ENCODE results near the gene SHROOM3.

Gene SHROOM3

GRCh38 chr4:76539979-76540378 lies 105.0 kb downstream of the SHROOM3 start:
- no peak for DNase-seq (ENCODE audit: low spot score)
- TF ChIP-seq, protein P1, sequence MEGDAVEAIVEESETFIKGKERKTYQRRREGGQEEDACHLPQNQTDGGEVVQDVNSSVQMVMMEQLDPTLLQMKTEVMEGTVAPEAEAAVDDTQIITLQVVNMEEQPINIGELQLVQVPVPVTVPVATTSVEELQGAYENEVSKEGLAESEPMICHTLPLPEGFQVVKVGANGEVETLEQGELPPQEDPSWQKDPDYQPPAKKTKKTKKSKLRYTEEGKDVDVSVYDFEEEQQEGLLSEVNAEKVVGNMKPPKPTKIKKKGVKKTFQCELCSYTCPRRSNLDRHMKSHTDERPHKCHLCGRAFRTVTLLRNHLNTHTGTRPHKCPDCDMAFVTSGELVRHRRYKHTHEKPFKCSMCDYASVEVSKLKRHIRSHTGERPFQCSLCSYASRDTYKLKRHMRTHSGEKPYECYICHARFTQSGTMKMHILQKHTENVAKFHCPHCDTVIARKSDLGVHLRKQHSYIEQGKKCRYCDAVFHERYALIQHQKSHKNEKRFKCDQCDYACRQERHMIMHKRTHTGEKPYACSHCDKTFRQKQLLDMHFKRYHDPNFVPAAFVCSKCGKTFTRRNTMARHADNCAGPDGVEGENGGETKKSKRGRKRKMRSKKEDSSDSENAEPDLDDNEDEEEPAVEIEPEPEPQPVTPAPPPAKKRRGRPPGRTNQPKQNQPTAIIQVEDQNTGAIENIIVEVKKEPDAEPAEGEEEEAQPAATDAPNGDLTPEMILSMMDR (IDR thresholded peaks at IDR 0.05; ENCODE audit: extremely low read depth, missing control alignments) = no peak

GRCh38 chr4:76540486-76540885 lies 105.5 kb downstream of the SHROOM3 start:
- TF ChIP-seq, protein P1 (IDR thresholded peaks at IDR 0.05; ENCODE audit: extremely low read depth, missing control alignments) = no peak
- no peak for DNase-seq (ENCODE audit: low spot score)

DNA sequence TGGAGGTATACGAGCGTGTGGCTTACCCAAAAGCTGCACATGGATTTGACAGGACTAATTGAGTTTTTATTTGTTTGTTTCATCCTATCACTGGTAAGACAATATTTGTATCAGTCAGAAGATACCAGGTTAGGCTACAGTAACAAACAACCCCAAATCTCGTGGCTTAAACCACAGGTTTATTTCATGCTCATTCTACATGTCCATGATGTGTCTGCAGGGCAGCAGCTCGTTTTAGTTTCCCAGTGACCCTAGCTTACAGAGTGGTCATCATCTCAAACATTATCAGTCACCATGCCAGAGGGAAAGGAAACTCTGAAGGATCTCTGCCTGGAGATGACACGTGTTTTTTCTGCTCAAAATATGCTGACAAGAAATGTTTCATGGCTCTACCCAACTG lies 108.3 kb downstream of the SHROOM3 start:
- TF ChIP-seq, protein P1 (IDR thresholded peaks at IDR 0.05; ENCODE audit: extremely low read depth, missing control alignments) = no peak
- no peak for DNase-seq (ENCODE audit: low spot score)

GRCh38 chr4:76544725-76545124 lies 109.7 kb downstream of the SHROOM3 start:
- DNase-seq (ENCODE audit: low spot score) = no peak
- TF ChIP-seq, protein P1 (IDR thresholded peaks at IDR 0.05; ENCODE audit: extremely low read depth, missing control alignments) = no peak

DNA sequence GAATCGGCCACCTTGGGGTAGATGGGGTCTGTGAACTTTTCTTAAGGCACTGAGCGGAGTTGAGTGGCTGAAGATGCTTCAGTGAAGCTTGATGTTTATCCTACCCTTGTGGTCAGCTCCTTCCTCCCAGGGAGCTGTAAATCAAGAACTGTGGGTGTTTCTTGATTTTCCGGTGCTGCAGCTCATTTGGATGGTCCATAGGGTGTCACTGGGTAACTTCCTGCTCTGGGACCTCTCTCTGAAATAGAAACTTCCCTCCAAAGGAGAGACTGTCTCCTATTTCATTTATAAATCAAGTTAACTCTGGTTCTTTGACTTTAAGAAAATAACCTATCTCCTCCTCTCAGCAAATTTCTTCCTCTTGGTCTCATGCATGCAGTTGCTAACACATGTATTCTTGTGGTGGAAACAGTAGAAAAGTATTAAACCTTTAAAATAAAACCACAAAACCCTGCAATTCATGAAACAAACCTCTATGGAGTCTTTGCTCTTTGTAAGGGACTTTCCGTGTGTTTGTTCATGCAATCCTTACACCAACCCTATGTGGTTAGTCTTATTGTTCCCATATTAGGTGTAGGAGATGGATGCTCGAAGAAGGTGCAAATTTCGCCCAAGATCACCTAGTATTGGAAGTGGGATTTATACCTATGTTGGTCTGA lies 110.3 kb downstream of the SHROOM3 start:
- no peak for DNase-seq (ENCODE audit: low spot score)
- TF ChIP-seq, protein P1 (IDR thresholded peaks at IDR 0.05; ENCODE audit: extremely low read depth, missing control alignments) = no peak

DNA sequence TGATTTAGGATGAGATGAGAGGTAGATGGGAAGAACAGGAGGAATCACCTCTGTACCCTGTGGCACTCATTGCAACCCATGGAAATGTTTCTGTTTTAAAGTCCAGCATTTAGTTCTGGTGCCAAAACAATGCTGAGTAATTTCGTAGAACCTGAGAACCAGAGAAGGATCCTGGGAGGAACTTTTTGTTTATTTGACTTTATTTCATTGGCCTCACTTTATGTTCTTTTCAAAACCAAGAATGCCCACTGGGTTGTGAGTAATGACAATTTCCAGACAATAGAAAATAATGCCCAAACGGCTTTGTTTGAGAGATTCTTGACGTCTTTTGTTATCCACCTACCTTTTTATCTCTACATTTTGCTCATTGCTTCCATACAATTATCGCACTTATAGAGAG lies 111.3 kb downstream of the SHROOM3 start:
- TF ChIP-seq, protein P1 (IDR thresholded peaks at IDR 0.05; ENCODE audit: extremely low read depth, missing control alignments) = no peak
- DNase-seq (ENCODE audit: low spot score) = no peak

GRCh38 chr4:76546759-76547742 lies 112.0 kb downstream of the SHROOM3 start:
- DNase-seq (ENCODE audit: low spot score) = no peak
- TF ChIP-seq, protein P1 (IDR thresholded peaks at IDR 0.05; ENCODE audit: extremely low read depth, missing control alignments) = no peak
